ENCODE measurements around the gene DST.

The DST gene

DNA sequence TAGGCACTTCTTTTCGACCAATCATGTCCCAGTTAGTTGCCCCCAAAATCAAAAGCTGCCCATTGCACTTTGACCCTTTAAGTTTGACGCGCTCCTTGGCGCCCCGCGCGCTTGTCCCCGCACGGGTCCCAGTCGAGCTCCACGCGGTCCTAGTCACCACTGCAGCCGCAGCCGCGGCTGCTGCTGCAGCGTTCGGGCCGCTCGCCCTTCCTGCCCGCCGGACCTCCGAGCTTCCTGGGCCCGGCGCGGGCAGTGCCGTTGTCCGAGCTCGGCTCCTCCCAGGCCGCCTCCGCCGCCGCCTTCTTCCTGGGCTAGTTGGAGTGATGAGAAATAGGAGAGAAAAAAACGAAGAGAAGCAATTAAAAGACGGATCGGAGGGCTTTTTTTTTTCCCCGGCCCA is 209.6 kb downstream of the DST start:
- no peak for DNase-seq (ENCODE audit: low spot score)

DNA sequence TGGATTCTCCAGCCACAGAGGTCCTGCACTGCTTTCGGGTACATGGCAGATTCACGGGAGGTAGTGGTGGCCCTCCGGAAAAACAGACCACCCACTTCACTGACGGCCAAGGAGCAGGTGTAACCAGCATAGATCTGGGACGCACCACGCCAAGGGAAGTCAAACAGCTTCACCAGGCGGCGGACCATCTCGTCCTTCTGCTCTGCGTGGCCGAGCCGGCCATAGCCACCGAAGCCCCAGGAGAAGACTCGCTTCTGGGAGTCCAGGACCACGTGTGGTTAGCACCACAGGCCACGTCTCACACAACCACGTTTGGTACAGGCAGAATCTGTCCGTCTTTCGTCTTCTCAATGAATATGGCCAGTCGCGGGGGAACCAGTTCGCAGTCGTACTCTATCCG is 210.5 kb downstream of the DST start:
- DNase-seq (ENCODE audit: low spot score), result no peak

DNA sequence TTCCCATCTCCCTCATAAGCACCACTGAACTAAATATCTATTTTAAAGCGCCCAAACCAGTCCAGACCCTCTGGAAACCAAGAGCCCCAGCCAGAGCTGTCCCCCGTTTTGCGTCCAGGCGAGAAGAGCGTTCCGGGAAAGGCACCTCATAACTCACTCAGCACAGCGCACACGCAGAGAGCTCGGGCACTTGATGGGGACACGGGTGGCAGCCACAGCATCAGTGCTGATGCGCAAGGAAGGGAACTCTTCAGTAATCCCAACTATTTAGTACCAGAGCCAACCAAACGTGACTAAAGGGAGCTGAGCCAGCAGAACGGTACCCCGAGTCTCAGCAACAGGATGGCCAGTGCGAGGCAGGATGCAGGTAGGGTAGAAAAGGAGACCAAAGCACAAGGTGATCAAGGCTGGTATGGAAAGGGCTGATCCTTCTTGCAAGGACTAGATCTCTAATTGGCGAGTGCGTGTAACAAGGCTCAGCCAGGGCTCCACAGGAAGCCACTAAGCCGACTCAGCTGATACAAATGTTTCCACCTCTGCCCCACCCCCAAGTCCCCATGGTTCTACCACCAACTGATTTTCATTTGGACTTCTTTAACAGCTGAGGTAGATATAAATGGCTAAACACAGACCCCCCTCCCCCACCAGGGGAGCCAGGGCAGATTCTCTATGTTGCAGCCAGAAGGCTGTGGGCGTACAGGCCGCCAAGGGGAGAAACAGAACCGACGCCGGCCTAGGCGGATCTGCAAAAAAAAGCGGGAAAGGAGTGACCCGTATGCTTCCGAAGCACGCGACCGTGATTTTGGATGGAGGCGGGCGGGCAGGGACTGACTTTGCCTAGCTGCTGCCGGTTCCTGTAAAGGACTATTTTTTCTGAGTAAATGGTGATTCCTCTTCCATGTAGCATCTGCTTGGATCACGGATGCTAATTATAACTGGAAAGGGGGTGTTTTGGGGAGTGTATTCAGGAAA is 211.8 kb downstream of the DST start:
- DNase-seq (ENCODE audit: low spot score), result no peak

DNA sequence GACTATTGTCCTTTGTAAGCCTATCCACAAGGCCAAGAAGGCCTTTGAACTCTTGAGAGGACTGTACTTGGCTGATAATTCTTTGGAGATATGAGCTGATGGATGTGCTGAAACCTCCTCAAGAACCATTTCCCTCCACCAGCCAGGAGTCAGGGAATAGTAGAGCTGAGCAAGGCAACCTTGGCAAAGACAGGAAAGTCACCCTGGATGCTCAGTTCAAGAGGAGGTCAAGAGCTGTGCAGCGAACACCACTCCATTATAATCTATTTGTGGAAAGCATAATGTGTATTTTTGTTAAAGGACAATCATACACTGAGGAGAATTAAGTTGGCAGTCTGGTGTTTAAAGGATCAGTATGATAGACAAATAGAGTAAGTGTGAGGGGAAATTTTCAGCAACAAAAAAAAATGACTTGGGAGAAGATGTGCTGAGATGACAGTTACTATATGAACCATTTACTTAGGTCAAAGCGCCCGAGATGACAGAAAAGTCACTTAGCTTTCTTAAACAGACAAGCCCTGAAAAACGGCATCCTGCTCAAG is 218.1 kb downstream of the DST start:
- no peak for DNase-seq (ENCODE audit: low spot score)

DNA sequence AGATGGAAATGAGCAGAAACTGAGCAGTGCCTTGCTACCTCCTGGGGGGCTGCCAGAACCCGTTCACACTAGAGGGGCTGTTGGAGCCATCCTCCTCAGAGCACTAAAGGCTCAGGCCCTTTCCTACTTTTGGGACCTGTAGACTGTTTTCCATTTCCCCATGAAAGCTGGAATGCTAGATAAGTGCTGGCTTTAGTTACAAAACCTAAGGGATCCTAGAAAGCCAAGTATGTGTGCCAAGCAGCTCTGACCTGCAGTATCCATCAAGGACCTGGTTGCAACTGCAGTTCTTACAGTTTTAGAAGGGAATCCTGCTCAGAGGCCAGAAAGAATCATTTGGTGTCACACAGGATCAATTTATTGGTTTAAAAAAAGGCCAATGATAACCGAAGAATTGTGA is 218.6 kb downstream of the DST start:
- DNase-seq (ENCODE audit: low spot score), result no peak

DNA sequence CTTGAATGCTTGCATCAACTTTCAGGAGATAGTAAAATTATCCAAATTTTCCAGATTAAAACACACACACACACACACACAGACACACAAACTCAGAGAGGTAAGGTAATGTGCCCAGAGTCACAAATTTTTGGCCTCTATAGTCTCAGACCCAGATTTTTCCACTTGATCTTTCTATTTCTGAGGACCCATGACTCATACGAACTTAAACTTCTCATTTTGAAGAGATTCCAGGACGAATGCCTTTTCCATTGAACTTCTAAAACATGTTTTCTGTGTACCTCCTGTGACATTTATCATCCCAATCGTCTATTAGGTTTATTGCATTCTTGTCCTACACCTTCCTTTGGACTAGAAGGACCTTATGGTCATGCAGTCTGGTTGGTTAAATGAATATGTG is 222.4 kb downstream of the DST start:
- no peak for DNase-seq (ENCODE audit: low spot score)

DNA sequence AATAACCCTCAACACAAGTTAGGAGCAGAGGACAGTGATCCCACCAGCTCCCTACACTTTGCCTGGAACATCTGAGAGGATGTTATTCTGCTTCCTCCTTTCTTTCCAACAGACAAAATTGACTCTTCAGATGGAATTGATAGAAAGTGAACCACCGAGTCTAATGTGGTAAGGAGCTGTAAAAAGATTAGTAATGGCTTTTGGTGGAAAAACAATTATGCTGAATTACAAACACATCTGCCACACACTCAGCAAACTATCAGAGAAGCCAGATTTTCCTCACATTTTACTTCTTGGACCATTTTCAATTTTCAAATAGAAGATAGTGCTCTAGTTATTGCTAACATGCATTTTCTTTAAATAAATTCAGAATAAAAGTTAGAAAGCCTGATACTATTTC is 223.5 kb downstream of the DST start:
- no peak for DNase-seq (ENCODE audit: low spot score)

DNA sequence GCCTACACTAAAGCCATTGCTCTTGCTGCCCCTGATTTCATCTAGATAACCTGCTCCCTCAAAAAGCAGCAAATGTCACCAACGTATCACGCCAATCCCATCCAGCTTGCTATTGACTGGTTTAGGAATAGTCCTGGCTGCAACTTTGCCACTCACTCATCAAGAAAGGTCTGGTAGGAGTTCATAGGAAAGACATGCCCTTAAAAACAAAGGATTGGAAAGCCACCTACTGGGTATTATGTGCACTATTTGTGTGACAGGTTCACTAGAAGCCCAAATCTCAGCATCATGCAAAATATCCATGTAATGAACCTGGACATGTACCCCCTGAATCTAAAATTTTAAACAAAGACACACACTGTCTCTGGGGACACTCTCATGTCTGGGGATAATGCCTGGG is 224.9 kb downstream of the DST start:
- DNase-seq (ENCODE audit: low spot score), result no peak

DNA sequence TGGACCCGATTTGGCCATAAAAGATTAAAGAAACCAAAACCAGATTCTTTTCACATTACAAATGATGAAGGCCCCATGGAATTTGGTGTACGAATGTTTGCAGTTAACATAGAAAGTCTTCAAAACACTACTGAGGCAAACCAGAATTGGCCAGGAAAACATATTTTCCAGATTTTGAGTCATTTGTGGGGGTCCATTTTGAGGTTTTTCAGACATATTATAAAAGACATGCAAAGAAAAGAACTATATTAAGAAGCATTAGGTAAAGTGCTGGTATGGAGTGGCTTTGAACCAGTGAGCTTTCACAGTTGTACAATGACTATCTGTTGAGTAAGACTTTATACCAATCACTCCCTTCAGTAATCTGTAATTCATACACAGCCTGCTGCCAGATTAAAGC is 226.4 kb downstream of the DST start:
- no peak for DNase-seq (ENCODE audit: low spot score)

DNA sequence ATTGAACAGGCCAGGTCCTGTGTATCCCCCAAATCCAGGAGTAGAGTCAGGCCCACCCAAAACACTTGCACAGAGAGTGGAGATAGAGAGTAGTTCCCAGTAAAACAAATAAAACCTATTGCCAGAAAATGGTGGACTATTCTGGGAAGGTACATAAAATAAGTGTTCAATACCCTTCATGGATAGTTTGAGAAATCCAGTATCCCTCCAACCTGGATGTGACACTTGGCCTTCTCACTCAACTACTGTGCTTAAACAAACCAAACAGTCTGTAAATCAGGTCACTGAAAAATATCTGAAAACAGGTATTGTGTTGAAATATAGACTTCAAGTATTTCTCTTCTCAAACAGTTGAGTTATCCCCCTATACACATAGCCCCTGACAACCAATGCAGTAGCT is 233.7 kb downstream of the DST start:
- no peak for DNase-seq (ENCODE audit: low spot score)
